ENCODE results near the gene HHIP. TPM values are rescaled to one million over a fixed set of nuclear protein-coding genes. Genes with fewer than 3 reads are reported as not detected.

Gene HHIP
- polyA plus RNA-seq, 1 experiment: 0.88 TPM

- H3K36me3 ChIP-seq (ENCODE audit: control insufficient read depth, insufficient read depth, low read length): no peaks in the 10 kb centered on the region
- ChIA-PET POLR2A (no interaction called here), CTCF (interaction anchor here (0.6 to 1.1 kb wide), 2 partner anchors 17 to 79 kb away, joined by 3 read pairs; no protein-coding TSS in a partner anchor)
- H3K4me3 ChIP-seq (ENCODE audit: low read depth, low read length): no peak overlapping the region
- no peak for DNase-seq (ENCODE audit: low read depth)
- no peaks in the 10 kb centered on the region for H3K27me3 ChIP-seq (ENCODE audit: control insufficient read depth, insufficient read depth, low read length)
- TF ChIP-seq, protein P1, sequence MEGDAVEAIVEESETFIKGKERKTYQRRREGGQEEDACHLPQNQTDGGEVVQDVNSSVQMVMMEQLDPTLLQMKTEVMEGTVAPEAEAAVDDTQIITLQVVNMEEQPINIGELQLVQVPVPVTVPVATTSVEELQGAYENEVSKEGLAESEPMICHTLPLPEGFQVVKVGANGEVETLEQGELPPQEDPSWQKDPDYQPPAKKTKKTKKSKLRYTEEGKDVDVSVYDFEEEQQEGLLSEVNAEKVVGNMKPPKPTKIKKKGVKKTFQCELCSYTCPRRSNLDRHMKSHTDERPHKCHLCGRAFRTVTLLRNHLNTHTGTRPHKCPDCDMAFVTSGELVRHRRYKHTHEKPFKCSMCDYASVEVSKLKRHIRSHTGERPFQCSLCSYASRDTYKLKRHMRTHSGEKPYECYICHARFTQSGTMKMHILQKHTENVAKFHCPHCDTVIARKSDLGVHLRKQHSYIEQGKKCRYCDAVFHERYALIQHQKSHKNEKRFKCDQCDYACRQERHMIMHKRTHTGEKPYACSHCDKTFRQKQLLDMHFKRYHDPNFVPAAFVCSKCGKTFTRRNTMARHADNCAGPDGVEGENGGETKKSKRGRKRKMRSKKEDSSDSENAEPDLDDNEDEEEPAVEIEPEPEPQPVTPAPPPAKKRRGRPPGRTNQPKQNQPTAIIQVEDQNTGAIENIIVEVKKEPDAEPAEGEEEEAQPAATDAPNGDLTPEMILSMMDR (IDR thresholded peaks at IDR 0.05; ENCODE audit: insufficient read depth, low read depth, low read length): no peak
Observed at GRCh38 chr4:144614850-144615585, 30.9 kb upstream of the HHIP start.

DNA sequence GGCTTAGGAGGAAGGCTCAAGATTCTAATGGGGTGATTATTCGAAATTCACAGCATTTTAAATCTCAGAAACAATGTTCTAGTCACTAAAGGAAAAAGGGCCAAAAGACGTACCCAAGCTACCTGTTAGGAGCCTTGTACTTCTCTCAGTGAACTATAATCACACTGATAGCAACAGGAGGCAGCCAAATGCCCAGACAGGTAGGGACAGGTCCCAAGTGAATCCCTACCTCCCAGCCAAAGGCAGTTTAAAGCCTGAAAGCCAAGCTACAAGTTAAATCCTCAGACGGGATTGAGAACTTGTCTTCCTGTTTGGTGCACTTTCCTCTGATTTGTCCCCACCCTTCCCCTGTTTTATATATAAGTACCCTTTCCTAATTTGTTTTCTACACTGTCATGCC, 24.3 kb upstream of the HHIP start:
- DNase-seq (ENCODE audit: low read depth): no peak
- H3K4me3 ChIP-seq (ENCODE audit: low read depth, low read length): no peak overlapping the region
- H3K27me3 ChIP-seq (ENCODE audit: control insufficient read depth, insufficient read depth, low read length): no peaks in the 10 kb centered on the region
- ChIA-PET POLR2A (no interaction called here), CTCF (interaction anchor here (0.7 kb wide), 1 partner anchor 48 kb away, joined by 3 read pairs; no protein-coding TSS in a partner anchor)
- H3K36me3 ChIP-seq (ENCODE audit: control insufficient read depth, insufficient read depth, low read length): no peaks in the 10 kb centered on the region
- TF ChIP-seq, protein P1 (IDR thresholded peaks at IDR 0.05; ENCODE audit: insufficient read depth, low read depth, low read length): no peak

DNA sequence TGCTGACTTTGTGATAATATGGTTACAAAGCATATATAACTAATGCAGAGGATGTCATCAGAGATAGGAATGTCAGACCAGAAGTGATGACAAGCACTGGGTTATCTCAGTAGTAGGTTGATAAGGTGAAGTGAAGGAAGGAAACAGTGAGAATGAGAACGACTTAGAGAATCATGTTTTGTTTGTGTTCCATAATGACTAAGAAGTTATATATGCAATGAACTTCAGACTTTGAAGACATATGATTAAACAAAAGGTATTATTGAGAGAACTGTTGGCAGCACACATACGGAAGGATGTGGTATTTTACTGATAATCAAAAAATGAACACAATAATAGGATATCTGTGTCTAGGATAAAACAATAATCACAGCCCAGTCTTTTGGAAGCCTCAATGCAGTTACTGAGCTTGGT, 18.3 kb upstream of the HHIP start:
- H3K4me3 ChIP-seq (ENCODE audit: low read depth, low read length): no peak overlapping the region
- no peaks in the 10 kb centered on the region for H3K27me3 ChIP-seq (ENCODE audit: control insufficient read depth, insufficient read depth, low read length)
- TF ChIP-seq, protein P1 (IDR thresholded peaks at IDR 0.05; ENCODE audit: insufficient read depth, low read depth, low read length): no peak
- H3K36me3 ChIP-seq (ENCODE audit: control insufficient read depth, insufficient read depth, low read length): no peaks in the 10 kb centered on the region
- ChIA-PET POLR2A (no interaction called here), CTCF (no interaction called here)
- DNase-seq (ENCODE audit: low read depth): no peak

- no peaks in the 10 kb centered on the region for H3K36me3 ChIP-seq (ENCODE audit: control insufficient read depth, insufficient read depth, low read length)
- TF ChIP-seq, protein P1 (IDR thresholded peaks at IDR 0.05; ENCODE audit: insufficient read depth, low read depth, low read length): no peak
- no peaks in the 10 kb centered on the region for H3K27me3 ChIP-seq (ENCODE audit: control insufficient read depth, insufficient read depth, low read length)
- ChIA-PET CTCF (no interaction called here), POLR2A (no interaction called here)
- no peak for DNase-seq (ENCODE audit: low read depth)
- no peak overlapping the region for H3K4me3 ChIP-seq (ENCODE audit: low read depth, low read length)
Observed at GRCh38 chr4:144633215-144633614, 12.7 kb upstream of the HHIP start.

GRCh38 chr4:144634978-144635747, 10.8 kb upstream of the HHIP start:
- CTCF ChIA-PET: no interaction called here

More at GRCh38 chr4:144634978-144635747, 10.8 kb upstream of the HHIP start:
- H3K27me3 ChIP-seq (ENCODE audit: control insufficient read depth, insufficient read depth, low read length): no peaks in the 10 kb centered on the region
- POLR2A ChIA-PET: no interaction called here
- DNase-seq (ENCODE audit: low read depth): no peak
- no peaks in the 10 kb centered on the region for H3K36me3 ChIP-seq (ENCODE audit: control insufficient read depth, insufficient read depth, low read length)
- H3K4me3 ChIP-seq (ENCODE audit: low read depth, low read length): no peak overlapping the region
- TF ChIP-seq, protein P1 (IDR thresholded peaks at IDR 0.05; ENCODE audit: insufficient read depth, low read depth, low read length): no peak

Measured in BJ (cell line).